Activated CD8-positive, alpha-beta T cell treated with anti-CD3 and anti-CD28 coated beads, Interleukin-2, amount 10 ng/mL, durations not matched to agents 7 days and 5 days (primary cell): ENCODE data around the gene COMMD1. TPM values are rescaled to one million over a fixed set of nuclear protein-coding genes. Genes with fewer than 3 reads are reported as not detected.
A peak's percentile ranks its signal among the peaks of the same experiment; 100 is the strongest.
"Not testable (repeated sequence)": the region's sequence is repeated elsewhere in the genome, so short reads cannot be mapped to it uniquely, and the experiment has no call there.

Experiments used
- ATAC-seq: fragments of 150-1000 bp; cut with Tn5 transposase; one replicate; pipeline ENCODE4 v1.10.0; 2021; ENCODE audit warnings: moderate library complexity
- CTCF ChIA-PET: fragments of 350-600 bp; sonication (Branson Sonifier 250); formaldehyde crosslinking; loops from one replicate; lab custom pipeline; 2021; ENCODE audit warnings: antibody characterized with exemption; lab: Charles Lee
- POLR2A ChIA-PET: fragments of 350-600 bp; sonication (Branson Sonifier 250); formaldehyde crosslinking; loops from one replicate; lab custom pipeline; 2021; ENCODE audit warnings: antibody characterized with exemption; lab: Charles Lee
- DNase-seq: peaks from one replicate; pipeline ENCODE4 v3.0.0-alpha.2; 2020
- H3K27ac Mint-ChIP-seq: one replicate; pipeline ENCODE4 v1.8.0; 2021; ENCODE audit warnings: mild to moderate bottlenecking, mixed read lengths
- H3K27me3 Mint-ChIP-seq: one replicate; pipeline ENCODE4 v1.8.0; 2021; ENCODE audit warnings: low read depth, mixed read lengths
- H3K36me3 Mint-ChIP-seq: one replicate; pipeline ENCODE4 v1.8.0; 2021; ENCODE audit warnings: low read depth, mixed read lengths
- H3K4me1 Mint-ChIP-seq: one replicate; pipeline ENCODE4 v1.8.0; 2021; ENCODE audit warnings: low read depth, mixed read lengths
- H3K4me3 Mint-ChIP-seq: one replicate; pipeline ENCODE4 v1.8.0; 2021; ENCODE audit warnings: mild to moderate bottlenecking, mixed read lengths
- H3K9me3 Mint-ChIP-seq: one replicate; pipeline ENCODE4 v1.8.0; 2022; ENCODE audit warnings: mixed read lengths; ENCODE audit not compliant: insufficient read depth
- total RNA-seq, 2 experiments: library from RNA; stranded (reverse); gene quantifications; one replicate each; pipeline ENCODE4 v1.2.3, GENCODE V29; 2021

Gene COMMD1
- total RNA-seq, 2 experiments from 2014 or later = 29.3 to 30.5 TPM

DNA sequence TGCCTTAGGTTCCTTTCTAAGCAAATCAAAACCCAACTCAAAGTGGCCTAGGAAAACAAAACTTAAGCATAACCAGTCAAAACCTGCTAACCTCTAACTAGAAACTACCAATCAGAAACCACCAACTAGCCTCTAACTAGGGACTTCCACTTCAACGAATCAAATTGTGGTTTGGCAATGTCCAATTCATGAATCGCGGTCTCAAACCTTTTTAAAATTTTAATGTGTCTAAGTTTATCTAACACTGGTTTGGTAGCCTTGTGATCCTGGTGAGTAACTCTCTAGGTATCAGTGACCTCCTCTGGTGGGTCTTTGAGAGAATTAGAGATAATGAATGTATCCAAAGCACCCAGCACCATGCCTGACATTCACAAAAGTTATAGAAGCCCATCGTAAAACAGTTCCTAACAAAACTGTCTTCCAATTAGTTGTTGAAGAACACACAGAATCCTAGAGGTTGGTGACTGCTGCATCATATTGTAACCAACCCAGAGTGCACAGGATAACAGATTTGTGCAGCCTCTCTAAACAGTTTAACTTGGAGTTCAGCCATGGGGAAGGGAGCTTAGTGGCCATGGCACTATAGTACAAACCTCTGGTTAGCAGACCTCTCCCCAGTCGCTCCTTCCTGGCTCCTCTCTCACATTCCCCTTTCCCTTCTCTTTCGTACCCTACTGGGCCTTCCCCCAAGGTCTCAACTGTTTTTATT, 245.3 kb downstream of the COMMD1 start:
- peaks cover 18% of the 10 kb centered on the region for H3K4me1 Mint-ChIP-seq
- DNase-seq (no peak), ATAC-seq (no peak)
- no peak overlapping the region for H3K4me3 Mint-ChIP-seq
- peak overlapping the region; percentile 18 for H3K27ac Mint-ChIP-seq
- H3K27me3 Mint-ChIP-seq = no peaks in the 10 kb centered on the region
- H3K36me3 Mint-ChIP-seq = no peaks in the 10 kb centered on the region
- H3K9me3 Mint-ChIP-seq = no peaks in the 10 kb centered on the region
- CTCF ChIA-PET = no interaction called here
- POLR2A ChIA-PET = no interaction called here

DNA sequence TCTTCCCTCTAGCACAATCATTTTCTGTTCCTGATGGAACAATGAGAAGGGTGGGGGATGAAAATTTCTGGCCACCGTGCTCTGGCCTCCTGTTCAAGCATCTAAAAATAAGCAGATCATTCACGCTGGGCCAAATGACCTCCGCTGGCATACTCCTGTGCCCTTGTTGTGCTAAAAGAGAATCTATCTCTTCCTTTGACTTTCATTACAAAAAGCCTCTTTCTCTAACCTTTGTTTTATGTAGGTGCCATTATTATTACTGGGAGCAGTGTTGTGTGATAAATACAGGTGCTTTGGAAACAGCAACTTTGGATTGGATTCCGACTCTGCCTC, 245.8 kb downstream of the COMMD1 start:
- ATAC-seq (no peak), DNase-seq (no peak)
- POLR2A ChIA-PET = no interaction called here

DNA sequence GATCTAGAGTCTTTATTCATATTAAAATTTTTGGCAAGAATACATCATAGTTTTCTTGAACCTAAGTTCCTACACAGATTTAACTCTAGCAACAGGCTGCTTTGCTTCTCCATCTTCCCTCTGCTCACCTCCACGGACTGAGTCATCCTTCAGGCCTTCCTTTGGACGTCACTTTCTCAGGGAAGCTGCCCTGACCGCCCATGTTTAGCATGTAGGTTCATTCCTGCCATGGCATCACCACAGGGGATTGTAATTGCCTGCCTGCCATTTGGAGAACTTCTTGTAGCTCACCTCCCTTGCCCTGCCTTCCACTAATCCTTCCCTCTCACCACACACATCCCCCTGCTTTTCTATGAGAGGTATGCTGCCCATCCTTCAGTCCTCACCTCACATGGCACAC, 246.5 kb downstream of the COMMD1 start:
- ChIA-PET POLR2A (no interaction called here), CTCF (no interaction called here)
- H3K4me3 Mint-ChIP-seq = no peak overlapping the region
- peaks cover 12% of the 10 kb centered on the region for H3K4me1 Mint-ChIP-seq
- DNase-seq = no peak
- H3K27me3 Mint-ChIP-seq = no peaks in the 10 kb centered on the region
- H3K36me3 Mint-ChIP-seq = no peaks in the 10 kb centered on the region
- no peaks in the 10 kb centered on the region for H3K9me3 Mint-ChIP-seq
- ATAC-seq = no peak
- H3K27ac Mint-ChIP-seq = no peak overlapping the region

More for the DNA sequence above, 245.8 kb downstream of the COMMD1 start:
- CTCF ChIA-PET = no interaction called here
- H3K27me3 Mint-ChIP-seq = no peaks in the 10 kb centered on the region
- H3K36me3 Mint-ChIP-seq = no peaks in the 10 kb centered on the region
- H3K27ac Mint-ChIP-seq = peak overlapping the region; percentile 18
- no peak overlapping the region for H3K4me3 Mint-ChIP-seq
- peaks cover 18% of the 10 kb centered on the region for H3K4me1 Mint-ChIP-seq
- no peaks in the 10 kb centered on the region for H3K9me3 Mint-ChIP-seq

DNA sequence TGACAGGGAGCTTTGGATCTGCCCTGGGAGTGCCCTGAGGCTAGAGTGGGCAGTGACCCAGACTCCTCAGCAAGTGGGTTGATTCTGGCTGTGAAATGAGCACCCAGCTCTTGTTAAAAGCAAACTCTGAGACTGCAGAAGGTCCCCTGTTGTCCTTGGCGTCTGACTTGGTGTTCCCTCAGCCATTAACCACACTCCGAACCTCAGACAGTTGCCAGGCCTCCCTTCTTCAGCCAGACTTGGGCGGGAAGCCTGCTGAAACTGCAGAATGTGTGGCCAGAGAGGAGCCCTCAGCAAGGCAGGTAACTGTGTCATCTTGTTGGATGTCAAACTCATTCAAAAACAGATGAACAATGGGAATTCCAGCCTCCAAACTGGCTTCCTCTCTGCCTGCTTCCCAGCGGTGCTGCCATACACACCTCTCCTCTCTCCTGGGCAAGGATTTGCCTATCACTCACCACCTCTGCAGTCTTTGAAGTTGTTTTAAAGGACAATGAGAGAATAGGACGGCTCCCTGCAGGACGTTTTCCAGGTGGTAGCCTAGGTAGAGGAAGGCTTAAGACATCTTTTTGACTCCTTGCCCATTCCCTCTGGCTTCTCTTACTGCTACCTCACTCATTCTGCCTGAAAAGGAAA, 251.5 kb downstream of the COMMD1 start:
- no peak overlapping the region for H3K4me3 Mint-ChIP-seq
- H3K27ac Mint-ChIP-seq = no peak overlapping the region
- ATAC-seq = no peak
- CTCF ChIA-PET = no interaction called here
- H3K27me3 Mint-ChIP-seq = no peaks in the 10 kb centered on the region
- POLR2A ChIA-PET = no interaction called here
- H3K9me3 Mint-ChIP-seq = no peaks in the 10 kb centered on the region
- peaks cover 6% of the 10 kb centered on the region for H3K4me1 Mint-ChIP-seq
- DNase-seq = no peak
- no peaks in the 10 kb centered on the region for H3K36me3 Mint-ChIP-seq

DNA sequence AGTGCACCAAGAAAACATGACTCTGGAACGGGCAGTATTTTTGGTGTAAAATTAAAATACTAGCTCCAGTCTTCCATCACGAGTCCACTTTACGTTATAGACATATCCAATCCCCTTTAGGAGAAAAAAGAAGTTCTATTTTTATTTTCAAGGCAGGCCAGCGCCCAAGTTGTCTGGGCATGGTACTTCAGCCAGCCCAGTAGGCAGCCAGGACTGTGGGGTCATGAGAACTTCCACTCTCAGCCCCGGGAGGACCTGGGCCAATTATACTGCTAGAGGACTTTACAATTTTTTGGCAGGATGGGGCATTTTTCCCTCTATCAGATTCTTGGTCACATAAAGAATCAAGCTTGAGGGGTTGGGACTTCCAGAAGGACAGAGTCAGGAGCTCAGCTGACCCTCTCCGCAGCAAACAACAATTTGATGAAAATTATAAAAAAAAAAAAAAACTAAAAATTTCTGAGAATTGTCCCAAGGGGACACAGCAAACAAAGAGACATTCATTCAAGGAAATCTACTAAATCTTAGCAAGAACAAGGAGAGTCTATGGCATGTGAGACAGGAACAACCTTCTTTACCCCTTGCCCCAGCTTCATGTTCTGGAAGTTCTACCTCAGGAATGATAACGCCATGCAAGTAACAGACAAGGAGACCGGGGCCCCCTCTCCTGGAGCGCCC, 253.1 kb downstream of the COMMD1 start:
- CTCF ChIA-PET = interaction anchor here (1.0 kb wide), 1 partner anchor 42 kb away, joined by 3 read pairs; no protein-coding TSS in a partner anchor
- H3K27ac Mint-ChIP-seq = no peak overlapping the region
- ATAC-seq (no peak), DNase-seq (no peak)
- H3K27me3 Mint-ChIP-seq = no peaks in the 10 kb centered on the region
- POLR2A ChIA-PET = no interaction called here
- H3K4me3 Mint-ChIP-seq = no peak overlapping the region
- H3K9me3 Mint-ChIP-seq = no peaks in the 10 kb centered on the region
- H3K36me3 Mint-ChIP-seq = no peaks in the 10 kb centered on the region
- peaks cover 6% of the 10 kb centered on the region for H3K4me1 Mint-ChIP-seq

DNA sequence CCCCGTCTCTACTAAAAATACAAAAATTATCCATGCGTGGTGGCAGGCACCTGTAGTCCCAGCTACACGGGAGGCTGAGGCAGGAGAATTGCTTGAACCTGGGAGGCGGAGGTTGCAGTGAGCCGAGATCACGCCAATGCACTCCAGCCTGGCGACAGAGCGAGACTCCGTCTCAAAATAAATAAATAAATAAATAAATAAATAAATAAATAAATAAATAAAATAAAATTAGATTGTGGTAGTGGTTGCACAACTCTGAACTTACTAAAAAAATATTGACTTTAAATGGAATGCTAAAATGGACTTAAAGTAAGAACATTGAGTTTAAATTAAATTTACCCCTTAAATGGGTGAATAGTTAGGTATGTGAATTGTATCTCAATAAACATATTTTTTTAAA, 255.2 kb downstream of the COMMD1 start:
- H3K27ac Mint-ChIP-seq, CTCF ChIA-PET, POLR2A ChIA-PET, H3K27me3 Mint-ChIP-seq, H3K4me1 Mint-ChIP-seq, ATAC-seq, H3K36me3 Mint-ChIP-seq, H3K9me3 Mint-ChIP-seq, DNase-seq, H3K4me3 Mint-ChIP-seq: not testable (repeated sequence)

DNA sequence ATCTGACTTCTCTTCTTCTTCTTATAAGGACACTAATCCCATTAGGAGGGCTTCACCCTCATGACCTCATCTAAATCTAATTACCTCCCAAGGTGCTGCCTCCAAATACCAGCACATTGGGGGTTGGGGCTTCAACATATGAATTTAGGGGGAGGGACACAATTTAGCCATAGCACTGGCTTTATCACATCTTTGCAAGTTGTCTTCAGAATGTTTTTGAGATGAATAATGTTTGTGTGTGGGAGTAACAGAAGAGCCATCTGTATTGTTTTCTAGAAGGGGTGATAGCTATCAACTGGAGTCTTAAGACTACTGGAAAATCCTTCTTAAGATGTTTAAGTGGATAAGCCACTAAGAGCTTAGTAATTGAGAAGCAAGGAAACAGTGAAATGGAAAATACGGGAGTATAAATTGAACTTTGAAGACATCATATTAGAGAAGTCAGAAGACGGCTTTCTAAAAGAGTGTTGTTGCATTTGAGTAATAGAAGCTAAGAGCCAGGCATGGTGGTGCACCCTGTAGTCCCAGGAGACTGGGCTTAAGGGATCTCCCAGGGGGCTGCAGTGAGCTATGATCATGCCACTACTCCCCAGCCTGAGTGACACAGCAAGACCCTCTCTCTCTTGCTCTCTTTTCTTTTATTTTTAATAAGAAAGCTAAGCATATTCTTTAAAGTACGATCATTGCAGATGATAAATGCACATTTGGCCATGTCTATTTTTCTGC, 257.8 kb downstream of the COMMD1 start:
- no peaks in the 10 kb centered on the region for H3K9me3 Mint-ChIP-seq
- CTCF ChIA-PET = no interaction called here
- POLR2A ChIA-PET = no interaction called here

DNA sequence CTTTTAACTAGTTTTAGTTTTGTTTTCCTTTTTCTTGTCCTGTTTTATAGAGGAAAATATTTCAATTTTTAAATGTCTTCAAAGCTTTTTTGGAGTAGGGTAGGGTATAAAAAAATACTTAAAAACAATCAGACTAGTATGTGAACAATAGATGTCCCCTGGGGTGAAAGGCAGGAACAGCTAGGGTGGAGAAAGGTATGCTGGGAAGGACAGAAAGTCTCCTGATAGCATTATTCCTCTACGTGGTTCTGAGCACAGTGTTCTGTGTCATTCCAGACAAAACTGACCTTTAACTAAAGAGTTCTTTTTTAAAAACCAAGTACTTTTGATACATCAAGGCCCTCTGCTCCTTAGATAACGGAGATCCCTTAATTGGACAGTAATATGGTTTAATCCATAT, 258.4 kb downstream of the COMMD1 start:
- no peaks in the 10 kb centered on the region for H3K27me3 Mint-ChIP-seq
- ChIA-PET POLR2A (no interaction called here), CTCF (no interaction called here)
- H3K36me3 Mint-ChIP-seq = no peaks in the 10 kb centered on the region
- no peak for DNase-seq
- ATAC-seq = no peak
- no peak overlapping the region for H3K27ac Mint-ChIP-seq
- H3K4me3 Mint-ChIP-seq = no peak overlapping the region
- H3K4me1 Mint-ChIP-seq = peaks cover 6% of the 10 kb centered on the region
- H3K9me3 Mint-ChIP-seq = no peaks in the 10 kb centered on the region

More for the DNA sequence above, 257.8 kb downstream of the COMMD1 start:
- H3K27ac Mint-ChIP-seq = no peak overlapping the region
- no peak overlapping the region for H3K4me3 Mint-ChIP-seq
- ATAC-seq (no peak), DNase-seq (no peak)
- peaks cover 6% of the 10 kb centered on the region for H3K4me1 Mint-ChIP-seq
- H3K27me3 Mint-ChIP-seq = no peaks in the 10 kb centered on the region
- H3K36me3 Mint-ChIP-seq = no peaks in the 10 kb centered on the region

DNA sequence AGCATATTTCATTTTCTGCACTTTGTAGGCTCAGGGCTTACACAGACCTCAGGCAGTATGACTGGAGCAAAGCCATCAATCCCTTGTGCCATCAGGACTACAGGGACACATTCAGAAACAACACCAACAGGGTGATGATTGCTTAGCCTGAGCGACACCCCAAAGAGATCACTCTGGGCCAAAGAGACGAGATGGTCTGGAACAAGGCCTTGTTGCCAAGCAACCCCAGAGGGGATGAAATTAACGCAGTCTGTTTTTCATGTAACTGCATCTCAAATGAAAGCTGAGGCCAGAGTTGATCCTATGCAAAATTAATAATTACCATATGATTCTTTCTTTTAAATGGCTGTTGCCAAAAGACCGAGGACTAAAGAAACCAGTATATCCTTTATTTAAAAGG, 270.3 kb downstream of the COMMD1 start:
- CTCF ChIA-PET = no interaction called here
- H3K36me3 Mint-ChIP-seq = no peaks in the 10 kb centered on the region

DNA sequence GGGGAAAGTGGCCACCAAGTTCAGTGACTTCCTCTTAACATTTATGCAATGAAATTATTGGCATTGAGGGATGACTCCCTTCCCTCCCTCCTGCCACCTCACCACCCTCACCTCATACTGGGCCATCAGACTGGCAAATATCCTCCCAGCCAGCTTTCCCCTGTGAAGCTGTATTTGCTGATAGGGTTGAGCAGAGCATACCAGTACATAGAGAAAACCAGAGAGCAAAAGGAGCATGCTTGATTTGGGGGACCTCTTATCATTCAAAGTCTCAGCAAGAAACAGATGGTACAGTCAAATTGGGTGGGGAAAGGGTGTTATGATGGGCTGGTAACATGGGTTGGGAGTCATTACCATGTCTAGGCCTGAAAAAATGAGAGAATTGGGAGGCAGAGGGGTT, 271.3 kb downstream of the COMMD1 start:
- H3K4me1 Mint-ChIP-seq = no peaks in the 10 kb centered on the region
- no peaks in the 10 kb centered on the region for H3K27me3 Mint-ChIP-seq
- no peaks in the 10 kb centered on the region for H3K9me3 Mint-ChIP-seq
- H3K36me3 Mint-ChIP-seq = no peaks in the 10 kb centered on the region
- ATAC-seq = no peak
- POLR2A ChIA-PET = no interaction called here
- H3K4me3 Mint-ChIP-seq = no peak overlapping the region
- CTCF ChIA-PET = no interaction called here
- no peak overlapping the region for H3K27ac Mint-ChIP-seq
- no peak for DNase-seq

More for the DNA sequence above, 270.3 kb downstream of the COMMD1 start:
- POLR2A ChIA-PET = no interaction called here
- ATAC-seq (no peak), DNase-seq (no peak)
- H3K4me3 Mint-ChIP-seq = no peak overlapping the region
- no peaks in the 10 kb centered on the region for H3K4me1 Mint-ChIP-seq
- no peaks in the 10 kb centered on the region for H3K27me3 Mint-ChIP-seq
- no peak overlapping the region for H3K27ac Mint-ChIP-seq
- no peaks in the 10 kb centered on the region for H3K9me3 Mint-ChIP-seq

DNA sequence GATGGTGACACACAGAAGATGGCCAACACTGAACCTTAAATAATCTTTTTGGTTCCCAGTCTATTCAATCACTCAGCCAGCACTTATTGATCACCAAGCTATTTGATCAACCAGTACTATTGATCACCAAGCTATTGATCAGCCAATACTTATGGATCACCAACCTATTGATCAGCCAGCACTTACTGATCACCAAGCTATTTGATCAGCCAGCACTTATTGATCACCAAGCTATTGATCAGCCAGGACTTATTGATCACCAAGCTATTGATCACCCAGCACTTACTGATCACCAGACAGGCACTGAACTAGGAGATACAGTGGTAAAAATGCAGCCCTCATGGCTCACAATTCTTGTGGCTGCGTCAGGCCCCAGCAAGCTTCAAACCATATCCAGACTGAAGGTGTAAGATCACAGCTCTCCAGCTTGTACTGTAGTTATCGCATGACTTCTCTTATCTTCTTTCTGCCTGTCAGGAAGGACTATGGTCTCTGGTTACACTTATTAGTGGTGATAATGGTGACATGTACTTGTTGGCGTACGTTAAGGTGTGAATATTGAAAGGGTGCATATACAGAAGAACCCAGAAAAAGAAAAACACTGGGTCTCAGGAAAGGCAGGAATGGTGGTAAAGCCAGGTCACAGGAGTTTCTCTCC, 272.0 kb downstream of the COMMD1 start:
- POLR2A ChIA-PET = interaction anchor here (1.2 kb wide), 1 partner anchor 89 kb away, joined by 3 read pairs; no protein-coding TSS in a partner anchor
- Mint-ChIP-seq H3K9me3 (no peaks in the 10 kb centered on the region), H3K4me1 (no peaks in the 10 kb centered on the region), H3K4me3 (no peak overlapping the region), H3K36me3 (no peaks in the 10 kb centered on the region), H3K27me3 (no peaks in the 10 kb centered on the region), H3K27ac (no peak overlapping the region)
- no peak for ATAC-seq
- CTCF ChIA-PET = no interaction called here
- DNase-seq = no peak
